GM12891 (cell line): ENCODE data around the gene NELFB.

Experiments
- PAX5 ChIP-seq: IDR thresholded peaks from 2 replicates; pipeline ENCODE4 v1.6.1; 2011; ENCODE audit warnings: low read length, moderate library complexity, mild to moderate bottlenecking; ENCODE audit not compliant: insufficient read depth, severe bottlenecking
- POLR2A ChIP-seq: IDR thresholded peaks from 2 replicates; pipeline ENCODE4 v1.6.1; 2011; ENCODE audit warnings: low read depth, low read length, control low read depth
- TAF1 ChIP-seq: IDR thresholded peaks from 2 replicates; pipeline ENCODE4 v1.6.1; 2011; ENCODE audit warnings: low read depth, low read length, control low read depth

GRCh38 chr9:137311171-137311985 lies 56.3 kb downstream of the NELFB start:
- TF ChIP-seq POLR2A = no peak
- TF ChIP-seq PAX5 = no peak
- TF ChIP-seq TAF1 = no peak
